ENCODE data around the gene PKM. TPM values are rescaled to one million over a fixed set of nuclear protein-coding genes. Genes with fewer than 3 reads are reported as not detected.
"Not testable (repeated sequence)": the region's sequence is repeated elsewhere in the genome, so short reads cannot be mapped to it uniquely, and the experiment has no call there.

PKM gene
- total RNA-seq, 1 donor from 2014 or later = 984 TPM

- intact Hi-C loops (cut with DNase I) = no loop called here
- no peak for DNase-seq (ENCODE audit: low spot score)
Observed at GRCh38 chr15:72184165-72184811, 46.7 kb downstream of the PKM start.

DNA sequence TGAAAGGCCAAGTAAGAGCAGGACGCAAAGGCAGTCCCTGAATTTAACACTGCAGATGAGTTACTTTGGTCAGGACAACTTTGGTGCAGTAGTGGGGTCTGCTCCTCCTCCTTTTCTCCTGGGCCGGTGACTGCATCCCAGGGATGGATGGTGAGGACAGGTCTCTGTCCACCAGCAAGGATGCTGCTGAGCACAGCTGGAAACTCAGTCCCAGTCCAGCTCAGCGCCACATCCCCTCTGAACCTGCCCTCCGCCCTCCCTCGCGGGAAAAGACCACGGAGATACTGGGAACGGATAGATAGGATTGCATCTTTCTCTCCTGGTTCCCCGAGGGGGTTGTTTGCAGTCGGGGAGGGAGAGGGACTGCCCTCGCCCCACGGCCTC, 47.2 kb downstream of the PKM start:
- no peak for DNase-seq (ENCODE audit: low spot score)
- intact Hi-C loops (cut with DNase I) = no loop called here

GRCh38 chr15:72182673-72183072, 48.3 kb downstream of the PKM start:
- intact Hi-C loops (cut with DNase I) = no loop called here
- DNase-seq (ENCODE audit: low spot score) = no peak

GRCh38 chr15:72182244-72182643, 48.7 kb downstream of the PKM start:
- no peak for DNase-seq (ENCODE audit: low spot score)
- intact Hi-C loops (cut with DNase I) = no loop called here

GRCh38 chr15:72180761-72181324, 50.1 kb downstream of the PKM start:
- DNase-seq (ENCODE audit: low spot score) = no peak
- intact Hi-C loops (cut with DNase I) = no loop called here

DNA sequence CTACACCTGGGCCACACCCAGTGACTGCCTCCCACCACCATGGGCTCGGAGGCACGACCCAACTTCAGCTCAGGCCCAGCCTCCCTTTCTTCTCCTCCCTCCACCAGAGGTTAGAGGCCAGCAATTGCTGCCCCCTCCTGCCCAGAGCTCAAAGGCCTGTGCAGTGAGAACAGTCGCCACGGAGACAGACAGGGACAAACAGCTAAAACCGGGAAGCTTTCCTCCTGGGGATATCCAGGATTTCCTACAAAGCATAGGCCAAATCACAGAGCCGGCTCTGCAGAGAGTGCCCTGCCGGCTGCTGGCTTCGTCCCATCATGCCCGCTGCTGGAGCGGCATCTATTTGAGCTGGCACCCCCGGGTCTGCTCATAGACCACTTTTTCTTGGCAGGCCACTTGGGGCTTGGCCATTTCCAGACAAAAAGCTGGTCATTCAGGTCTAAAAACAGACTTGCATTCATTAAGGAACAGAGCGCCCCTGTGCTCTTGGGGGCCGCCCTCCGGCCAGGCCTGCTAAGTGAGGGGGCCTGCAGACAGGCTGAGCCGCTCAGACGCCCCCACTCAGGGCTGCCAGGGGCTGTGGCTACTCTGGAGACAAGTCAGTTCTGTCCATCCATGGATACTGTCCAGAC, 50.9 kb downstream of the PKM start:
- no peak for DNase-seq (ENCODE audit: low spot score)
- intact Hi-C loops (cut with DNase I) = no loop called here

GRCh38 chr15:72178976-72179585, 51.9 kb downstream of the PKM start:
- DNase-seq (ENCODE audit: low spot score) = no peak
- intact Hi-C loops (cut with DNase I) = no loop called here

GRCh38 chr15:72176743-72177142, 54.2 kb downstream of the PKM start:
- no peak for DNase-seq (ENCODE audit: low spot score)
- intact Hi-C loops (cut with DNase I) = no loop called here

DNA sequence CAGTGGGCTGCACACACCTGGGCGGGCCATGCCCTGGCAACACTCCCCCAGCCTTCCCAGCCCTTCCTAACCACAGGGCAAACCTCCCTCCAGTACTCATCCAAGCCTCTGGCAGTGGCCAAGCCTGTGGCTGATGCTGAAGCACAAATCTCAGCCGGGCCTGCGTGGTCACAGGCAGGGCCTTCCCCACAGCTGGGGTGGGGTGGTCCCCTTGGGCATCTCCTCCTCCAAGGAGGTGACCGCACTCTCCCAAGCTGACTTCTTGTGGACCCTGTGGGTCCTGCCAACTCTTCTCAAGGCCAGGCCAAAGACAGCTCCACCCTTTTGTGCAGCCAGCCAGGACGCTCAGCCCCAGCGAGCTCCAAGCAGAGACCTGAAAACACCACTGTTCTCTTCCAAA, 54.8 kb downstream of the PKM start:
- no peak for DNase-seq (ENCODE audit: low spot score)
- intact Hi-C loops (cut with DNase I) = no loop called here

DNA sequence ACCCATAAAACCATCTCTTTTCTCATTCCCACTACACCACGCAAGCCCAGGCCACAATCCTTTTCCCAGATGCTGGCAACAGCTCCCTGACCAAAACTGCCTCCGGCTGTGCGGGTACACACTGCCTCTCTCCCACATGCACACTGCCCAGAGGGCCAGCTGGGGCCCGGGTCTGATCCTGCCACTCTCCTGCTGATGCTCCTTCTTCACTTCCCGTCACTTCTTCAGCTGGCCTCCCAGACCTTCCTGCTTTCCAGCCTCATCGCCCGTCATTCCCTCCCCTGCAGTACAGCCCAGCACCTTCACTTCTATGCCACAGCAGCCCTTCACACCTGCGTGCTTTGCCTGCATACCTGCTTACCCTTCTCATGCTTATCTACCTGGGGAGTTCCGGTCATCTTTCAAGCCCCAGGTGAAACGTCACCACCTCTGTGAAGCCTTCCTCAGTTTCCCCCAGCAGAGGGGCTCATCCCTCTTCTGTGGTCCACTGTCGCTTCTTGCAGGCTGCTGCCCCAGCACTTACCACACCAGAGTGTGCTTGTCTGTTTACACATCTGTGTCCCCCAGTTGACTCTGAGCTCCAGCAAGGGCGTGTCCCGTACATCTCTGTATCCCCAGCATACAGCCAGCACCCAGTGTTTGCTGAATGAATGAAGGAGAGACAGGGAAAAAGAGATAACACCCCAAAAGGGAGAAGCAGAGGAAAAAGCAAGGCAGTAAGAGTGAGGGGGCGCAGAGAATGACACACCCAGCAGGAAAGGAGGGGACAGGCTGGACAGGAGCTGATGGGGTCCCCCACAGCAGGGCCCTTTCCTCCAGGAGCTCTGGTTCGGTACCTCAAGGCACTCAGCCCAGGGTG, 55.6 kb downstream of the PKM start:
- DNase-seq (ENCODE audit: low spot score) = no peak
- intact Hi-C loops (cut with DNase I) = no loop called here

GRCh38 chr15:72174551-72175165, 56.3 kb downstream of the PKM start:
- no peak for DNase-seq (ENCODE audit: low spot score)
- intact Hi-C loops (cut with DNase I) = no loop called here

DNA sequence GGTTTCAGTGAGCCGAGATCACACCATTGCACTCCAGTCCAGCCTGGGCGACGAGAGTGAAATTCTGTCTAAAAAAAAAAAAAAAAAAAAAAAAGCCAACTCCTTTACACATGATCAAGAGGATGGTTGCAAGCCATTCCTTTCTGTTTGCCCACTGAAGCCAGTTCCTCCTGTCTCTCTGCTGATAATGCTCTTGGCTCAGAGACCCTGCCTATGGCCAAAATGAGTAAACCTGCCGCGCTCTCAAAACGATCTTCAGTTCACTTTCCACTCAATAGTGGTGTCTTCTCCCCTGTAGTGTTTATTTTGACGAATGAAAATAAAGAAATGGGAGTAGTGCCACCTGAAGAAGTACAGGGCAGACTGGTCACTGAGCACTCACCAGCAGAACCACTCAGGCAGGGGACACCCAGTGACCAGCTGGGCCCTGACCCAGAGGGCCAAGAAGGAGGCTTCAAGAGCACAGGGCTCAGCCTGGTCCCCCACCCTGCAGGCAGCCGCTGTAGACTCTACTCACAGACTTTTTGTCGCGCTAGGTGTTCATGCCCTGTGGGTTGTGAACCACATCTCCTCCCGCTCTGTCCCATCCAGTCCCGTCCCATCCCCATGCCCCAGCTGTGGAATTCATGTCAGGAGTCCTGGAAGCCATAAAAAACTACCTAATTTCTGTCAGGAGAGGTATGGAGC, 57.0 kb downstream of the PKM start:
- intact Hi-C loops (cut with DNase I) = no loop called here
- no peak for DNase-seq (ENCODE audit: low spot score)

DNA sequence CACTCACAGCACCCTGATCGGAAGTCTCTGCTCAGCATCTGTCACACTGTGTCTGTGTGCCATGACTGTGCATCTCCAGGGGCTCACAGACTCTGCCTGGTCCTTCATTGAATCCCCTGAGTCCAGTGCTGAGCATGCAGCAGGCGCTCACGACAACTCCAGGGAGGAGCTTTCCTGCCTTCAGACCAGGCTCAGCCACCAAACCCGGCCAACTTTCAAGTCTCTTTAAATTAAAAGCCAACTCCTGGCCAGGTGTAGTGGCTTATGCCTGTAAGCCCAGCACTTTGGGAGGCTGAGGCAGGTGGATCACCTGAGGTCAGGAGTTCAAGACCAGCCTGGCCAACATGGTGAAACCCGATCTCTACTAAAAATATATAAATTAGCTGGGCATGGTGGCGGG, 57.6 kb downstream of the PKM start:
- intact Hi-C loops (cut with DNase I) = no loop called here
- no peak for DNase-seq (ENCODE audit: low spot score)

DNA sequence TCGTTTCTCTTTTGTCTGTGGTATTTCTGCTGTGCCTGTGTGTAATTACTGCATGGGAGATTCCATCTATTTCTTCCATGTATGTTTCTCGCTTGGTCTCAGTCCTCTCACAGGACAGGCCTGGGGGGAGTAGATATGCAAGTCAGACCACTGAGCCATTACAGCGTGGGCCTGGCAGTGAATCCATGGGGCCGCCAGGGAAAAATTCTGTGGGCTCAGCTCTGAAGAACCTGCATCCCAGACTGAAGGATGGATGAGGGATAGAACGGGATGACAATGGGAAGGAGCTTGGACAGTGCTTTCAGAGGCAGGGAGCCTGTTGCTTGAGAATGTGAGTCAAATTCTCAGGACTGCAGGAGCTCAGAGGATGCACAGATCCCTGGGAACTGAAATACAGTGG, 58.2 kb downstream of the PKM start:
- no peak for DNase-seq (ENCODE audit: low spot score)
- intact Hi-C loops (cut with DNase I) = no loop called here

DNA sequence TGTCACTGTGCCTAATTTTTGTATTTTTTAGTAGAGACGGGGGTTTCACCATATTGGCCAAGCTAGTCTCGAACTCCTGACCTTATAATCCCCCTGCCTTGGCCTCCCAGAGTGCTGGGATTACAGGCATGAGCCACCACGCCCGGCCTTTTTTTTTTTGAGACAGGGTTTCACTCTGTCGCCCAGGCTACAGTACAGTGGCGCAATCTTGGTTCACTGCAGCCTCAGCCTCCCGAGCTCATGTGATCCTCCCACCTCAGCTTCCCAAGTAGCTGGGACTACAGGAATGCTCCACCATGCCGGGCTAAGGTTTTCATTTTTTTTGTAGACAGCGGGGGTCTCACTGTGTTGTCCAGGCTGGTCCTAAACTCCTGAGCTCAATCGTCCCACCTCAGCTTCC, 59.0 kb downstream of the PKM start:
- DNase-seq (ENCODE audit: low spot score) = not testable (repeated sequence)

GRCh38 chr15:72170691-72171090, 60.3 kb downstream of the PKM start:
- DNase-seq (ENCODE audit: low spot score) = no peak
- intact Hi-C loops (cut with DNase I) = no loop called here

More for the DNA sequence above, 59.0 kb downstream of the PKM start:
- intact Hi-C loops (cut with DNase I) = not testable (repeated sequence)

- intact Hi-C loops (cut with DNase I) = no loop called here
- no peak for DNase-seq (ENCODE audit: low spot score)
Observed at GRCh38 chr15:72169921-72170611, 60.9 kb downstream of the PKM start.

GRCh38 chr15:72169236-72169920, 61.6 kb downstream of the PKM start:
- DNase-seq (ENCODE audit: low spot score) = no peak
- intact Hi-C loops (cut with DNase I) = no loop called here
